T-helper 1 cell (primary cell): ENCODE measurements around the gene CXXC5.

Source experiments
- DNase-seq, 5 donors: peaks; one replicate each; pipeline ENCODE4 v3.0.0-alpha.2; 2012 to 2020

Gene CXXC5

GRCh38 chr5:139695178-139695573, 47.0 kb downstream of the CXXC5 start:
- no peak for DNase-seq

- DNase-seq, result no peak
These were observed 48.2 kb downstream of the CXXC5 start for GRCh38 chr5:139696167-139696893.

DNA sequence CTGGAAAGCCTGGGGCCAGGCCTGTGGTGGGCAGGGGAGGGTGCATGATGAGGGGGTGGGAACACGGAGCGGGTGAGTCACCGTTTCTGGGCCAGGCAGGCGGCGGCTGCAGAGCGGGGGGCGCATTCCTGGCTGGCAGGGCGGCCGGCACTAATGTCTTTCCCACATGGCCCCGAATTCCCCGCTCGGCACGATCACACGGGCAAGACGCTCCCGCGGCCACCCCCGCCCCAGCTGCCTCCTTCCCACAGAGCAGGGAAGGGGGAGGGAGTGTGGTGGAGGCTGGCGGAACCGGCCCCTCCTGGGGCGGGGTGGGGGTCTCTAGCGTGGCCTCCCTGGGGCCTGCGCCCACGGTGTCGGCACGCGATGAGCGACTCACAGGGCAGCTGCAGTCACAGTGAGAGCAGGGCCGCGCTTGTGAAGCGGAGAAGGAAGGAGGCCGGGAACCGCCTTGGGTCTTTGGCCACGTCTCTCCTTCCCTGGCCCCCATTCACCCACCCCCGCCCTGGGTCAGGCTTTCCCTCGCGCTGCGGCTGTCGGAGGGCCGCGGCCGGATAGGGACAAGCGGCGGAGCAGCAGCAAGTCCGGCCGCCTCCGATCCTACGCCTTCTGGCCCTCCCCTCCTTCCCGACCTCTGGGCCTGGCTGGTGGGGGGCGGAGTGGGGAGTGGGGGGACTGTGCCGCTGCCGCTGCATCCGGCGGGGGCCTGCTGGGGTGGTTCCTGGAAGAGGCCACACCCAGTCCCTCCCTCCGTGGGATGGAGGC, 48.9 kb downstream of the CXXC5 start:
- DNase-seq, result no peak

DNA sequence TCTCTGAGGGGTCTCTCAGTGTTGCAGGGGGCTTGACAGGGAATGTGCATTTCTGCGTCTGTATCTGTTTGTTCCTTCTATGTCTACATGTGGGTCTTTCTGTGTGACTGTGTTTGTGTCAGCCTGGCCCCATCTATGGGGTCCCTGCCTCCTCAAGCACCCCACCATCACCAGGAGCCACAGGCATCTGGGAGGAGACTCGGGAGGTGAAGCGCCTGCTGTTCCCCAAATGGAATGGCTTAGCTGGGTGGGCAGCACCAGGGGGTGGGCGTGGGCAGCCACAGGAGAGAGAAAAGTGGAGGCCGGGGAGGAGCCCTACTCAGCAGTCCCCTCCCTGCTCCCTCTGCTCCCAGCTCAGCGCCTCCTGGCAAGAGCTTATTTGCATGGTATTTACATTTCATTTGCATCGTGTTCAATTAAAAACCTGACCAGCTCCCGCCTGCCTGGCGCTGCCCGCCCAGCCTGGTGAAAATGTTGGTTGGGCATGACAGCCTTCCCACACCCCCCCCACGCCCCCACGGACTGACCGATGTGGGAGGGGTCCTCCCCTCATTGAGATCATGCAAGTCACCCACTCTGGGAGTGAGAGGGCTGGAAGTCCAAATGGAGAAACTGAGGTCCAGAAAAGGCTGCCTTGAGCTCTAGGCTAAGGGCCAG, 50.5 kb downstream of the CXXC5 start:
- no peak for DNase-seq

GRCh38 chr5:139699351-139699750, 51.2 kb downstream of the CXXC5 start:
- no peak for DNase-seq

- DNase-seq, result no peak
These were observed 52.5 kb downstream of the CXXC5 start for GRCh38 chr5:139700711-139701055.

DNA sequence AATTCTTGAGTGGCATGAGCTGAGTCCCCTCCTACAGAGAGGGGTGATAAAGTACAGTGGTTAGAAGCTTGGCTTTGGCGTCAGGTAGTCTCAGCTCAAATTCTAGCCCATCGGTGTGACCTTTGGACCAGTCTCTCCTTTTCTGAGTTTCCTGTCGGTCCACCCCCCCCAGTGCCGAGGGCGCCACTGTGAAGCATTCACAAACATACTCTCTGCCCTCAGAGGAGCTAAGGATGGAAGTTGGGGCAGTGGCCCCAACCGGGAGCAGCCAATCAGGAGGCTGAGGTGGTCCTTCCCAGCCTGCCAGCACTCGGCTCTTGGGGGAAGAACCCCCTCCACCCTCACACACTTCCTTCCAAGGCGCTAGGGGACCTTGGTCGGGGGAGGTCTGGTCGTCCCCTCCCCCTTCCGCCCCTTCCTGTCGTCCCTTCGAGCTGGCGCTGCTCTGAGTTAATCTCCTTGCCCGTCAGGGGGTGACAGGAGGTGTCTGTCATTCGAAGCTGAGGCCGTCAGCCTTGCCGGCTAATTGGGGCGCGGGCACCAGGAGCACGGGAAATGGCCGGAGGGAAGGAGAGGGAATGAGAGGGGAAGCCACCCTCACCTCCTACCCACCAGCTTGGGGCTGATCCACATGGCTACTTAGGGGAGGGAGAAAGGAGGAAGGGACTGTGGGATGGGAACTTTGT, 53.0 kb downstream of the CXXC5 start:
- no peak for DNase-seq

- DNase-seq, result no peak
These were observed 54.4 kb downstream of the CXXC5 start for GRCh38 chr5:139702548-139702947.

GRCh38 chr5:139704748-139705147, 56.6 kb downstream of the CXXC5 start:
- DNase-seq, result no peak

DNA sequence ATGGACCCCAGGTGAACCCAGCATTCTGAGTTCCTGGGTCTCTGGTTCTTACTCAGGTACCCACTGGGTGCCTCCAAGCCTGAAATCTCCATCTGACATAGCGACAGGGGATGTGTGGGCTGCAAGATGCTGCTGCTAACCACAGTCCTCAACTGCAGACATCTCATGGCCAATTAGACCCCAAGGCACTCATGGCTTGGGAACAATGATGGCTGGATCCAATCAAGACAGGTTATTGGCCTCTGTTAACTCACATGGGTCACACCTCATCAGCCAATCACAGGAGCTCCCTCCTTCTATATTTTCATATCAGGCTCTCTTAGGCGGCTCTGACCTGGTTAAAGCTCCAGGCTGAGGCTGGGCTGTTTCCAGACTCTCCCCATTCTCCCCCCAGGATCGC, 57.0 kb downstream of the CXXC5 start:
- no peak for DNase-seq

GRCh38 chr5:139705655-139706587, 57.8 kb downstream of the CXXC5 start:
- DNase-seq, result no peak

DNA sequence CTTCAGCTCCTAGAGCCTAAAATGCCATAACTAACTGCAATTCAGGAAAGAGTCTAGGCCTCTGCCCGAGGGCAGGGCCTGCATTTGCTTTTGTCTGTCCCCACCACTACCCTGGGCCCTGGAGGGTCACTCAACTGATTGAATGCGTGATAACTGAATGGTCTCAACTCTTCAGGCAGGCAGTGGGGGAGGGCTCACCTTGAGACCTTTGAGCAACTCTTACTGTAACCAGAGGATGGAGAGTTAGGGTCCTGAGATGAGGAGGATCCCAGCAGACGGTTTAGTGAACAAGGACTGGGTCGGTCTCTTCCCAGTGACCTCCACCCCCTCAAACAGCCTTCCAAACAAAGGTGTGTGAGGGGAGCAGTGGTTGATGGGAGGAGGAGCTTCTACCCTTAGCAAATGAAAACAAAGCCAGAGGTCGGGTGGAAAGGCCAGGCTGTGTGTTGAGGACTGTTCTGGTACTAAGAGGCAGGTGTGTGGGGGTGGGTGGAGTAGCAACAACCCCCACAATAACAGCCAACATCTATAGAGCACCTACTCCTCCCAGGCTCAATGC, 59.4 kb downstream of the CXXC5 start:
- no peak for DNase-seq

- DNase-seq, result no peak
These were observed 60.3 kb downstream of the CXXC5 start for GRCh38 chr5:139708434-139708861.

DNA sequence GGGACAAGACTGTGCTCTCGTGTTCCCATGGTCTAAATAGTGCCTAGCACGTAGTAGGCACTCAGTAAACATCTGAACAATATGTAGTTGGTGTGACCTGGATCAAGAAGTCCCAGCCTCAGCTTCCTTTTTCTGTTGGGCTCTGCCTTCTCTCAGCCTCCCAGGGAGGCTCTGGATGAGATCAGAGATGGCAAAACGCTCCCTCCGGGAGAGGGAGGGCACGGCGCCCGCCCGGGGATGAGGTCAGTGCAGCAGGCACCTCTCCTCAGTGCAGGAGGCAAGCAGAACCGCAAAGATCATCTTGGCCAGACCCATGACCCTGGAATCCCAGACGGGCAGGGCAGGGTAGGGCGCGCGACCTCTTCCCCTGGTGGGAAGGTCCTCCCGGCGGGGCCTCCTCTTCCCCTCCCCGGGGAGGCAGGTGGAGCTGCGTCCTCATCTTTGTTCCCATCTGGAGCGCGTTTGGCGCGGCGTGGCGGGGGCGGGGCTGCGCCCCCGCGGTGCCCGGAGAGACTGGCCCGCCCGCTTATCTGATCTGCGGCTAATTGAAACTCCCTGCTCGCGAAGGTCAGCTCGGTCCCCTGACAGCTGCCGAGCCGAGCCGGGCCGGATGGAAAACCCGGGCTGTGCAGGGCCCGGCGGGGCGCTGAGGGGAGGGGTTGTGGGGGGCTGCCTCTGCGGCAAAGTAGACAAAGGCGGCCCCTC, 60.9 kb downstream of the CXXC5 start:
- no peak for DNase-seq

- DNase-seq, result no peak
These were observed 61.6 kb downstream of the CXXC5 start for GRCh38 chr5:139709582-139710318.

- DNase-seq, result peak in 4 of 5 donors; percentile 49 to 79 (median 55)
These were observed 62.3 kb downstream of the CXXC5 start for GRCh38 chr5:139710319-139711066.

GRCh38 chr5:139711067-139711905, 63.1 kb downstream of the CXXC5 start:
- DNase-seq, result peak; percentile 33 to 62 (median 46)

- DNase-seq, result no peak
These were observed 63.7 kb downstream of the CXXC5 start for GRCh38 chr5:139711906-139712224.

DNA sequence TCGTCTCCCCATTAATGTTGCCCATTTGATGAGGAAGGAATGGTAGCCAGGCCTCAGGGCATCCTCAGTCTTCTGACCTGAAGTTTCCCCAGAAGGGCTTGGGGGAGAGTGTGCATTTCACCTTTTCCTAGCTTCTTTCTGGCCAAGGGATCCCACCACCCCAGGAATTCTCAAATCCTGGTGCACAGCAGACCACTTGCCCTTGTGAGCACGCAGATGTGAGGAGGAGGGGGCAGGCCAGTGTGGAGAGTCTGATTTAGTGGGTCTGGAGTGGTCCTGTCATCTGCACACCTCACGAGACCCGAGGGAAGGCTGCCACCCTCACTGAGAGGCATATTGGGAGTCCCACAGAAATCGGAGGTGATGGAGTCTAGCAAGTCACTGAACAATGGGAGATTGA, 64.3 kb downstream of the CXXC5 start:
- no peak for DNase-seq
